Measurements from ENCODE around the gene HSPBP1. TPM values are rescaled to one million over a fixed set of nuclear protein-coding genes. Genes with fewer than 3 reads are reported as not detected.

HSPBP1 gene
- total RNA-seq, 2 donors from 2014 or later: 12.5 to 51.1 TPM

DNA sequence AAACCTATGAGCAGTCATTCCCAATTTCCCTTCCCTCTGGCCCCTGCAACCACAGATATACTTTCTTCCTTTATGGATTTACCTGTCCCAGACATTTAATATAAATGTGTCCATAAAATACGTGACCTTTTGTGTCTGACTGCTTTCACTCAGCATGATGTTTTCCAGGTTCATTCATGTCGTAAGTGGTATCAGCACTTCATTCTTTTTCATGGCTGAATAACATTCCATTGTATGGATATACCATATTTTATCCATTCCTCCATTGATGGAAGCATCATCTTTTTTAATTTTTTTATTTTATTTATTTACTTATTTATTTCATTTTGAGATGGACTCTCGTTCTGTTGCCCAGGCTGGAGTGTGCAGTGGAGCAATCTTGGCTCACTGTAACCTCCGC, 13.1 kb downstream of the HSPBP1 start:
- ATAC-seq: no peak
- intact Hi-C loops (cut with DNase I): no loop called here
- DNase-seq: no peak
- H3K27ac ChIP-seq: no peak overlapping the region
- H3K27me3 ChIP-seq: no peaks in the 10 kb centered on the region
- 96% methylated on average over 4 of the region's 4 CpGs for WGBS, 2 donors
- no peak for TF ChIP-seq POLR2A (IDR thresholded peaks at IDR 0.05)
- TF ChIP-seq, protein P1, sequence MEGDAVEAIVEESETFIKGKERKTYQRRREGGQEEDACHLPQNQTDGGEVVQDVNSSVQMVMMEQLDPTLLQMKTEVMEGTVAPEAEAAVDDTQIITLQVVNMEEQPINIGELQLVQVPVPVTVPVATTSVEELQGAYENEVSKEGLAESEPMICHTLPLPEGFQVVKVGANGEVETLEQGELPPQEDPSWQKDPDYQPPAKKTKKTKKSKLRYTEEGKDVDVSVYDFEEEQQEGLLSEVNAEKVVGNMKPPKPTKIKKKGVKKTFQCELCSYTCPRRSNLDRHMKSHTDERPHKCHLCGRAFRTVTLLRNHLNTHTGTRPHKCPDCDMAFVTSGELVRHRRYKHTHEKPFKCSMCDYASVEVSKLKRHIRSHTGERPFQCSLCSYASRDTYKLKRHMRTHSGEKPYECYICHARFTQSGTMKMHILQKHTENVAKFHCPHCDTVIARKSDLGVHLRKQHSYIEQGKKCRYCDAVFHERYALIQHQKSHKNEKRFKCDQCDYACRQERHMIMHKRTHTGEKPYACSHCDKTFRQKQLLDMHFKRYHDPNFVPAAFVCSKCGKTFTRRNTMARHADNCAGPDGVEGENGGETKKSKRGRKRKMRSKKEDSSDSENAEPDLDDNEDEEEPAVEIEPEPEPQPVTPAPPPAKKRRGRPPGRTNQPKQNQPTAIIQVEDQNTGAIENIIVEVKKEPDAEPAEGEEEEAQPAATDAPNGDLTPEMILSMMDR (IDR thresholded peaks at IDR 0.05): no peak
- no peaks in the 10 kb centered on the region for H3K9me3 ChIP-seq
- H3K4me3 ChIP-seq: no peak overlapping the region
- no peaks in the 10 kb centered on the region for H3K36me3 ChIP-seq (replicated peaks in 1 of 2; ENCODE audit: insufficient read depth in 1 of 2, low read depth in 2 of 2)
- H3K4me1 ChIP-seq: no peaks in the 10 kb centered on the region

DNA sequence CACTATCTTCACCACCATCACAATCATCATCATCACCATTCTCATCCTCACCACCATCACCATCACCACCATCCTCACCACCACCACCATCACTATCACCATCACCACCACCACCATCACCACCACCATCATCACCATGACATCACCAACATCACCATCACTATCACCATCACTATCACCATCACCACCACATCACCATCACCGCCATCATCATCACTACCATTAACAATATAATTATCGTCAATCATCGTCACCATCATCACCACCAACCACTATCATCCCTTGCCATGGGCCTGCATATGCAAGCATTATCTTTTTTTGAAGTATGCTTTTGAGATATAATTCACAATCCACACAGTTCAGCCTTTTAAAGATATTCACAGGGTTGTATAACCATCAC, 13.5 kb downstream of the HSPBP1 start:
- 96 to 98% methylated on average over 3 of the region's 3 CpGs for WGBS, 2 donors
- intact Hi-C loops (cut with DNase I): no loop called here

DNA sequence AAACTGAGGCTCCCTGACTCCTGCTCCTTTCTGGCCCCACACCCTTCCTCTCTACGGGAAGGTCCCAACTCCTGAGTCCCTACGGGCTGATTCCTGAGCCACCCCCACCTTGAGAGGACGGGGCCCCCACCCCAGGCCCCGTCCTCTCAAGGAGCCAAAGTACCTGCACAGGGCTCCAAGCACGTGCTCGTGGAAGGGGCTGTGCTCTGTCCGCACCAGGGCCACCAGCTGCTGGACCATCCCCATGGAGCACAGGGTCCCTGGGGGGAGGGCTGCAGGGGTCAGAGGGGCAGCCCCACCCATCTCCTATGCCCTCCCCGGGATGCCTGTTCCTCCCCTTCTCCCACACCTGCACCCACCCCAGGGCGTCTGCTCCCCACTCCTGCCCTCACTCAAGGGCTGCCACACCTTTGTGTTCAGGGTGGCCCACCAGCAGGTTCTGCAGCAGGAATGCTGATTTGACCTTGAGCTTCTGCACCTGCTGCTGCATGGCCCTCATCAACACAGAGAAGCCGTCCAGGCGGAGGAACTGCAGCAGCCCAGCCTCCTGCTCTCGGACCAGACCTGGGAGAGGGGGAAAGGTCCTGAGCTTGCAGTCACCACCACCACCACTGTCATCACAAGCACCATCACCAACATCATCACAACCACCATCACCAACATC, 14.1 kb downstream of the HSPBP1 start:
- intact Hi-C loops (cut with DNase I): no loop called here
- WGBS, 2 donors: 81 to 89% methylated on average over 8 to 12 of the region's 12 CpGs
- no peak for TF ChIP-seq POLR2A (IDR thresholded peaks at IDR 0.05)
- TF ChIP-seq, protein P1 (IDR thresholded peaks at IDR 0.05): no peak
- no peak for DNase-seq
- Histone ChIP-seq H3K4me1 (no peaks in the 10 kb centered on the region), H3K9me3 (no peaks in the 10 kb centered on the region), H3K4me3 (no peak overlapping the region), H3K27ac (no peak overlapping the region), H3K27me3 (no peaks in the 10 kb centered on the region), H3K36me3 (replicated peaks in 1 of 2; ENCODE audit: insufficient read depth in 1 of 2, low read depth in 2 of 2) (no peaks in the 10 kb centered on the region)
- ATAC-seq: no peak

More for the DNA sequence above, 13.5 kb downstream of the HSPBP1 start:
- Histone ChIP-seq H3K9me3 (no peaks in the 10 kb centered on the region), H3K4me1 (no peaks in the 10 kb centered on the region), H3K27ac (no peak overlapping the region), H3K4me3 (no peak overlapping the region), H3K27me3 (no peaks in the 10 kb centered on the region), H3K36me3 (replicated peaks in 1 of 2; ENCODE audit: insufficient read depth in 1 of 2, low read depth in 2 of 2) (no peaks in the 10 kb centered on the region)
- no peak for DNase-seq
- TF ChIP-seq, protein P1 (IDR thresholded peaks at IDR 0.05): no peak
- no peak for TF ChIP-seq POLR2A (IDR thresholded peaks at IDR 0.05)
- no peak for ATAC-seq

DNA sequence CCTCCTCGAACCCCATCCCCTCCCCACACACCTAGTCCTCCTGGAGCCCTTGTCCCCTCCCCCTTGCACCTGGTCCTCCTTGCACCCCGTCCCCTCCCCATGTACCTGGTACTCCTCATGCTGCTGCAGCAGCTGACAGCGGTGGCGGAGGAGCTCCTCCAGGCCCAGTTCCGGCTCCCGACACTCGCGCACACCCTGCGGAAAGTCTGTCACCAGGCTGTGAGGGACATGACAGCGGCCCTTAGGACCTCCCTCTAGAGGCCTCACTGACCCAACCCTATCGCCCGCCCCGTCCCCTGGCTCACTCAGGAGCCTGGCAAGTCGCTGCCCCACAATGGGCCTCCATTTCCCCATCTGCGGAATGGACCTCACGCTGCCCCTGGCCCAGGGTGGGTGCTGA, 14.7 kb downstream of the HSPBP1 start:
- DNase-seq (no peak), ATAC-seq (no peak)
- WGBS, 2 donors: 90 to 93% methylated on average over 12 to 16 of the region's 16 CpGs
- Histone ChIP-seq H3K27ac (no peak overlapping the region), H3K9me3 (no peaks in the 10 kb centered on the region), H3K4me3 (no peak overlapping the region), H3K36me3 (replicated peaks in 1 of 2; ENCODE audit: insufficient read depth in 1 of 2, low read depth in 2 of 2) (no peaks in the 10 kb centered on the region), H3K27me3 (no peaks in the 10 kb centered on the region), H3K4me1 (no peaks in the 10 kb centered on the region)
- TF ChIP-seq, protein P1 (IDR thresholded peaks at IDR 0.05): no peak
- TF ChIP-seq POLR2A (IDR thresholded peaks at IDR 0.05): no peak
- intact Hi-C loops (cut with DNase I): no loop called here

DNA sequence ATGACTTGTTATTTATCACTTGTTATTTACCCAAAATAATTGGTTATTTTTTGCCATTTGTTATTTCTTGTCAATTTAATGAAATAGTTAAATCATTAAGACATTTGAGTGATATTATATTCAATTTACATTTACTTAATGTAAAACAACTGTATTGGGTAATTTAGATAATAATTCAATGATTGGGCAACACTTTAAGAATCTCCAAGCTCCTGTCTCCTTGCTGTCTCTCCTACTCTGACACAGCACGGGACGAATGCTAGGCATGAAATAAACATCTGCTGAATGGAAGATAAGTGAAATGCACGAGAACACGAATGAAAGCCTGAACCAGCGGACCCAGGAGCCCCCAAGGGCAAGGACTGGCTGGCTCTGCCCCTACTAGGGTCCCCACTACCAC, 15.4 kb downstream of the HSPBP1 start:
- intact Hi-C loops (cut with DNase I): no loop called here
- 87 to 89% methylated on average over 5 of the region's 5 CpGs for WGBS, 2 donors
- Histone ChIP-seq H3K4me3 (no peak overlapping the region), H3K36me3 (replicated peaks in 1 of 2; ENCODE audit: insufficient read depth in 1 of 2, low read depth in 2 of 2) (no peaks in the 10 kb centered on the region), H3K27me3 (no peaks in the 10 kb centered on the region), H3K27ac (no peak overlapping the region), H3K4me1 (peaks cover 5% of the 10 kb centered on the region), H3K9me3 (no peaks in the 10 kb centered on the region)
- no peak for ATAC-seq
- TF ChIP-seq, protein P1 (IDR thresholded peaks at IDR 0.05): no peak
- no peak for TF ChIP-seq POLR2A (IDR thresholded peaks at IDR 0.05)
- DNase-seq: no peak
